ENCODE data around the gene OR51I1.

OR51I1 gene

GRCh38 chr11:5405173-5405572 lies 36.1 kb downstream of the OR51I1 start:
- Histone ChIP-seq H3K4me3 (IDR thresholded peaks at IDR 0.05; ENCODE audit: insufficient read depth, low read depth, low read length) (no peak overlapping the region), H3K4me1 (ENCODE audit: low read depth, poor library complexity, severe bottlenecking) (no peaks in the 10 kb centered on the region), H3K27me3 (ENCODE audit: insufficient read depth, low read depth) (no peaks in the 10 kb centered on the region), H3K36me3 (ENCODE audit: insufficient read depth) (no peaks in the 10 kb centered on the region), H3K27ac (no peak overlapping the region), H3K4me2 (no peak overlapping the region), H2AFZ (ENCODE audit: low read depth) (no peak overlapping the region), H4K20me1 (ENCODE audit: insufficient read depth) (no peaks in the 10 kb centered on the region), H3K9ac (no peak overlapping the region), H3K79me2 (ENCODE audit: insufficient read depth, low read depth) (no peaks in the 10 kb centered on the region)
- TF ChIP-seq CTCF (conservative IDR thresholded peaks at IDR 0.05; ENCODE audit: low read depth, low read length): no peak

GRCh38 chr11:5398936-5399335 lies 42.4 kb downstream of the OR51I1 start:
- Histone ChIP-seq H4K20me1 (ENCODE audit: insufficient read depth) (no peaks in the 10 kb centered on the region), H3K9ac (no peak overlapping the region), H3K27ac (no peak overlapping the region), H3K27me3 (ENCODE audit: insufficient read depth, low read depth) (no peaks in the 10 kb centered on the region), H3K4me1 (ENCODE audit: low read depth, poor library complexity, severe bottlenecking) (no peaks in the 10 kb centered on the region), H2AFZ (ENCODE audit: low read depth) (no peak overlapping the region), H3K4me2 (no peak overlapping the region), H3K79me2 (ENCODE audit: insufficient read depth, low read depth) (no peaks in the 10 kb centered on the region), H3K36me3 (ENCODE audit: insufficient read depth) (no peaks in the 10 kb centered on the region), H3K4me3 (IDR thresholded peaks at IDR 0.05; ENCODE audit: insufficient read depth, low read depth, low read length) (no peak overlapping the region)
- TF ChIP-seq CTCF (conservative IDR thresholded peaks at IDR 0.05; ENCODE audit: low read depth, low read length): no peak

GRCh38 chr11:5394091-5394490 lies 47.2 kb downstream of the OR51I1 start:
- Histone ChIP-seq H3K27ac (no peak overlapping the region), H3K9ac (no peak overlapping the region), H3K4me1 (ENCODE audit: low read depth, poor library complexity, severe bottlenecking) (no peaks in the 10 kb centered on the region), H2AFZ (ENCODE audit: low read depth) (no peak overlapping the region), H3K4me3 (IDR thresholded peaks at IDR 0.05; ENCODE audit: insufficient read depth, low read depth, low read length) (no peak overlapping the region), H3K27me3 (ENCODE audit: insufficient read depth, low read depth) (no peaks in the 10 kb centered on the region), H3K36me3 (ENCODE audit: insufficient read depth) (no peaks in the 10 kb centered on the region), H3K79me2 (ENCODE audit: insufficient read depth, low read depth) (no peaks in the 10 kb centered on the region), H3K4me2 (no peak overlapping the region), H4K20me1 (ENCODE audit: insufficient read depth) (no peaks in the 10 kb centered on the region)
- no peak for TF ChIP-seq CTCF (conservative IDR thresholded peaks at IDR 0.05; ENCODE audit: low read depth, low read length)

Data from KMS-11 (cell line).